Measurements from ENCODE around the gene NEO1.

Gene NEO1

DNA sequence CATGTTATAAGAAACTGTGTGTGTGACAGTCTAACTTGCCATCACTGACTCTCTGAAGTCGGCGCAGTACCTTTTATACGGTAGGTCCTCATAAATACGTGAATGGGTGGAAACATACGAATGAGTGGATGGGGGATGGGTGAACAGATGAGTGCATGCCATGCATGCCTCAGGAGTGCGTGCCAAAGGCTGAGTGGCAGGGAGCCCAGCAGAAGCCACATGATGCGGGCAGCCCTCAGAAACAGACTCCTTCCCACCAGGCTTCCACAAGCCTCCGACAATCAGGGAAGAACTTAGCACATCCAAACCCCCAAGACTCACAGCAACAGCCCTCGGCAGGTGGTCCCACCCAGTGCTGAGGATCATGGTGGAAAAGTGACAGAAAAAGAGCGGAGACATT lies 299.8 kb downstream of the NEO1 start:
- TF ChIP-seq, protein P1, sequence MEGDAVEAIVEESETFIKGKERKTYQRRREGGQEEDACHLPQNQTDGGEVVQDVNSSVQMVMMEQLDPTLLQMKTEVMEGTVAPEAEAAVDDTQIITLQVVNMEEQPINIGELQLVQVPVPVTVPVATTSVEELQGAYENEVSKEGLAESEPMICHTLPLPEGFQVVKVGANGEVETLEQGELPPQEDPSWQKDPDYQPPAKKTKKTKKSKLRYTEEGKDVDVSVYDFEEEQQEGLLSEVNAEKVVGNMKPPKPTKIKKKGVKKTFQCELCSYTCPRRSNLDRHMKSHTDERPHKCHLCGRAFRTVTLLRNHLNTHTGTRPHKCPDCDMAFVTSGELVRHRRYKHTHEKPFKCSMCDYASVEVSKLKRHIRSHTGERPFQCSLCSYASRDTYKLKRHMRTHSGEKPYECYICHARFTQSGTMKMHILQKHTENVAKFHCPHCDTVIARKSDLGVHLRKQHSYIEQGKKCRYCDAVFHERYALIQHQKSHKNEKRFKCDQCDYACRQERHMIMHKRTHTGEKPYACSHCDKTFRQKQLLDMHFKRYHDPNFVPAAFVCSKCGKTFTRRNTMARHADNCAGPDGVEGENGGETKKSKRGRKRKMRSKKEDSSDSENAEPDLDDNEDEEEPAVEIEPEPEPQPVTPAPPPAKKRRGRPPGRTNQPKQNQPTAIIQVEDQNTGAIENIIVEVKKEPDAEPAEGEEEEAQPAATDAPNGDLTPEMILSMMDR (IDR thresholded peaks at IDR 0.05; ENCODE audit: low read depth, low read length): no peak
- DNase-seq (ENCODE audit: low read depth, low spot score): no peak
- no peak overlapping the region for H3K4me3 ChIP-seq (ENCODE audit: low read depth, low read length)
- in situ Hi-C loops (cut with HindIII; ENCODE audit: low sequenced_read_pairs): no loop called here

- DNase-seq (ENCODE audit: low read depth, low spot score): no peak
- H3K4me3 ChIP-seq (ENCODE audit: low read depth, low read length): no peak overlapping the region
- in situ Hi-C loops (cut with HindIII; ENCODE audit: low sequenced_read_pairs): no loop called here
- TF ChIP-seq, protein P1 (IDR thresholded peaks at IDR 0.05; ENCODE audit: low read depth, low read length): no peak
These were observed 301.5 kb downstream of the NEO1 start for GRCh38 chr15:73353734-73354133.

DNA sequence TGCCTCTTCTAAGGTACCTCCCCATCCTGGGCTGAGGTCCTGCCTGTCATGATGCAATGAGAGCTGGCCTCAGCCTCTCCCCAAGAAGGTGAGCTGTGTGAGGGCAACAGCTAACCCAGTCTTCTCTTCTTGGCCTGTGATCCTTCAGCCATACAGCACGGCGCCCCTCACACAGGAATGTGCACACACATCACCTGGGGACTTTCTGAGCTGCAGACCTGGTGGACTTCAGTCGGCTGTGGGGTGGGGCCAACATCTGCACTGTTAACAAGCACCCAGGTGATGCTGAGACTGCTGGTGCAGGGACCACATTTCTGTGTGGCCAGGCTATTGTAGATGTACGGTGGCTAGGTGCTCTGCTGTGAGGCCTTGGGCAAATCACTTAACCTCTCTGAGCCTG lies 302.0 kb downstream of the NEO1 start:
- no peak for DNase-seq (ENCODE audit: low read depth, low spot score)
- in situ Hi-C loops (cut with HindIII; ENCODE audit: low sequenced_read_pairs): no loop called here
- H3K4me3 ChIP-seq (ENCODE audit: low read depth, low read length): no peak overlapping the region
- TF ChIP-seq, protein P1 (IDR thresholded peaks at IDR 0.05; ENCODE audit: low read depth, low read length): no peak

All from astrocyte of the spinal cord (primary cell).